Upper lobe of left lung (tissue), 4 donors: ENCODE data around the gene SORCS3.

Experiments
- EP300 ChIP-seq, 4 donors: sonication (generic); formaldehyde crosslinking; IDR thresholded peaks; one replicate each; pipeline ENCODE4 v1.5.1; 2017; ENCODE audit warnings: antibody characterized with exemption in 4 of 4, control low read depth in 2 of 4
- POLR2A ChIP-seq, 4 donors: fragments of 450-650 bp; IDR thresholded peaks; one replicate each; pipeline ENCODE4 v1.5.1; 2016 to 2017; ENCODE audit warnings: antibody characterized with exemption in 4 of 4, mild to moderate bottlenecking in 2 of 4
- POLR2AphosphoS5 ChIP-seq, 2 donors: sonication (generic); formaldehyde crosslinking; IDR thresholded peaks; one replicate each; pipeline ENCODE4 v1.5.1; 2017; ENCODE audit warnings: antibody characterized with exemption in 2 of 2
- TF ChIP-seq, protein P1 (sequence below), 6 experiments: fragments of 450-650 bp in 4 of 6; fragments of 200-600 bp in 2 of 6; sonication (generic) in 2 of 6; IDR thresholded peaks; one replicate each; pipeline ENCODE4 v1.5.1; 2016 to 2019; ENCODE audit warnings: antibody characterized with exemption in 6 of 6

DNA sequence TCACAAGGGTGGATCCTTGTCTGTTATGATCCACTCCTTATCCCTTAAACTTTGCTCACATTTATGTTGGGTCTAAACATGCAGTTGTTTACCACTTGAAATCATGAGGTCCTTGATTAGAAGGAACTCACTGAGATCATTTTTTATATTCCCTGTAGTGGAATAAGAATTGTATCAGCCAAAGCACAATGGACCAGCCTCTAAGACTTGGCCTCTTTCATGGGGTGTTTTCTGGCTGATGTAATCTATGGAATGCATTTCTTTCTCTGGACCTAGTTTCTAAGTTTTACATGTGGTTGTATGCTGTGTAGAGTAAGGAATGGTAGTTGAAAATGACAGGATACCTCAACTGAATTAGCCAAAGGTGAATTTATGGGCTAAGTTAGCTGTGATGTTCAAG lies 376.6 kb downstream of the SORCS3 start:
- TF ChIP-seq, protein P1, sequence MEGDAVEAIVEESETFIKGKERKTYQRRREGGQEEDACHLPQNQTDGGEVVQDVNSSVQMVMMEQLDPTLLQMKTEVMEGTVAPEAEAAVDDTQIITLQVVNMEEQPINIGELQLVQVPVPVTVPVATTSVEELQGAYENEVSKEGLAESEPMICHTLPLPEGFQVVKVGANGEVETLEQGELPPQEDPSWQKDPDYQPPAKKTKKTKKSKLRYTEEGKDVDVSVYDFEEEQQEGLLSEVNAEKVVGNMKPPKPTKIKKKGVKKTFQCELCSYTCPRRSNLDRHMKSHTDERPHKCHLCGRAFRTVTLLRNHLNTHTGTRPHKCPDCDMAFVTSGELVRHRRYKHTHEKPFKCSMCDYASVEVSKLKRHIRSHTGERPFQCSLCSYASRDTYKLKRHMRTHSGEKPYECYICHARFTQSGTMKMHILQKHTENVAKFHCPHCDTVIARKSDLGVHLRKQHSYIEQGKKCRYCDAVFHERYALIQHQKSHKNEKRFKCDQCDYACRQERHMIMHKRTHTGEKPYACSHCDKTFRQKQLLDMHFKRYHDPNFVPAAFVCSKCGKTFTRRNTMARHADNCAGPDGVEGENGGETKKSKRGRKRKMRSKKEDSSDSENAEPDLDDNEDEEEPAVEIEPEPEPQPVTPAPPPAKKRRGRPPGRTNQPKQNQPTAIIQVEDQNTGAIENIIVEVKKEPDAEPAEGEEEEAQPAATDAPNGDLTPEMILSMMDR (IDR thresholded peaks at IDR 0.05) = no peak
- no peak for TF ChIP-seq POLR2AphosphoS5 (IDR thresholded peaks at IDR 0.05)
- no peak for TF ChIP-seq POLR2A (IDR thresholded peaks at IDR 0.05)
- TF ChIP-seq EP300 (IDR thresholded peaks at IDR 0.05) = no peak
